Progenitor cell of endocrine pancreas (in vitro differentiated cells): Measurements from ENCODE around the gene DEAF1. TPM values are rescaled to one million over a fixed set of nuclear protein-coding genes. Genes with fewer than 3 reads are reported as not detected.

Source experiments
- DNase-seq: peaks from one replicate; pipeline ENCODE4 v3.0.0; 2021; ENCODE audit warnings: low spot score; ENCODE audit not compliant: unreplicated experiment
- H3K27ac Mint-ChIP-seq: 2 replicates; pipeline ENCODE4 v1.8.0; 2021; ENCODE audit warnings: mild to moderate bottlenecking, moderate library complexity, mixed read lengths
- H3K27me3 Mint-ChIP-seq: 2 replicates; pipeline ENCODE4 v1.8.0; 2021; ENCODE audit warnings: mixed read lengths
- H3K36me3 Mint-ChIP-seq: 2 replicates; pipeline ENCODE4 v1.8.0; 2022; ENCODE audit warnings: mixed read lengths; ENCODE audit not compliant: insufficient read depth
- H3K4me1 Mint-ChIP-seq: 2 replicates; pipeline ENCODE4 v1.8.0; 2021; ENCODE audit warnings: low read depth, mixed read lengths
- H3K4me3 Mint-ChIP-seq: 2 replicates; pipeline ENCODE4 v1.8.0; 2021; ENCODE audit warnings: low read depth, mild to moderate bottlenecking, moderate library complexity, mixed read lengths
- H3K9me3 Mint-ChIP-seq: 2 replicates; pipeline ENCODE4 v1.8.0; 2021; ENCODE audit warnings: low read depth, mixed read lengths
- CTCF ChIP-seq: fragments of 200-600 bp; sonication (generic); IDR thresholded peaks from one replicate; pipeline ENCODE4 v1.5.0; 2021; ENCODE audit warnings: antibody characterized with exemption, mild to moderate bottlenecking; ENCODE audit not compliant: unreplicated experiment
- total RNA-seq: library from RNA; stranded (reverse); gene quantifications from 2 replicates; pipeline ENCODE4 v1.2.1, GENCODE V29; 2021

DEAF1 gene
- total RNA-seq, 1 donor from 2014 or later, result 49.2 TPM

- TF ChIP-seq CTCF, result no peak
- peaks cover 5% of the 10 kb centered on the region for H3K36me3 Mint-ChIP-seq
These were observed 51.7 kb downstream of the DEAF1 start for GRCh38 chr11:643366-643765.

GRCh38 chr11:641806-642370 is 53.1 kb downstream of the DEAF1 start:
- Mint-ChIP-seq H3K27ac (no peak overlapping the region), H3K36me3 (peaks cover 3% of the 10 kb centered on the region), H3K4me3 (no peak overlapping the region), H3K27me3 (peaks cover 23% of the 10 kb centered on the region), H3K9me3 (no peaks in the 10 kb centered on the region), H3K4me1 (peaks cover 7% of the 10 kb centered on the region)
- DNase-seq, result no peak
- no peak for TF ChIP-seq CTCF

More at GRCh38 chr11:643366-643765, 51.7 kb downstream of the DEAF1 start:
- H3K27me3 Mint-ChIP-seq, result peaks cover 11% of the 10 kb centered on the region
- no peak overlapping the region for H3K4me3 Mint-ChIP-seq
- H3K27ac Mint-ChIP-seq, result no peak overlapping the region
- no peak for DNase-seq
- peaks cover 4% of the 10 kb centered on the region for H3K4me1 Mint-ChIP-seq
- H3K9me3 Mint-ChIP-seq, result no peaks in the 10 kb centered on the region

GRCh38 chr11:640021-640706 is 54.9 kb downstream of the DEAF1 start:
- Mint-ChIP-seq H3K4me3 (no peak overlapping the region), H3K27ac (no peak overlapping the region), H3K36me3 (peaks cover 3% of the 10 kb centered on the region), H3K27me3 (peaks cover 38% of the 10 kb centered on the region), H3K9me3 (no peaks in the 10 kb centered on the region), H3K4me1 (peaks cover 9% of the 10 kb centered on the region)
- TF ChIP-seq CTCF, result no peak
- no peak for DNase-seq

GRCh38 chr11:639332-639955 is 55.6 kb downstream of the DEAF1 start:
- peaks cover 45% of the 10 kb centered on the region for H3K27me3 Mint-ChIP-seq
- peak overlapping the region; percentile 40 for H3K4me3 Mint-ChIP-seq
- no peak for TF ChIP-seq CTCF
- H3K27ac Mint-ChIP-seq, result no peak overlapping the region
- H3K36me3 Mint-ChIP-seq, result peaks cover 4% of the 10 kb centered on the region
- no peak for DNase-seq
- H3K4me1 Mint-ChIP-seq, result peaks cover 9% of the 10 kb centered on the region
- H3K9me3 Mint-ChIP-seq, result no peaks in the 10 kb centered on the region

- H3K4me1 Mint-ChIP-seq, result peaks cover 9% of the 10 kb centered on the region
- peaks cover 46% of the 10 kb centered on the region for H3K27me3 Mint-ChIP-seq
- DNase-seq, result no peak
- TF ChIP-seq CTCF, result no peak
- peak overlapping the region; percentile 40 for H3K4me3 Mint-ChIP-seq
- H3K27ac Mint-ChIP-seq, result no peak overlapping the region
- peaks cover 4% of the 10 kb centered on the region for H3K36me3 Mint-ChIP-seq
- no peaks in the 10 kb centered on the region for H3K9me3 Mint-ChIP-seq
These were observed 56.2 kb downstream of the DEAF1 start for GRCh38 chr11:638631-639331.
